Muscle of arm (tissue), 12 donors: Measurements from ENCODE around the gene ST14. TPM values are rescaled to one million over a fixed set of nuclear protein-coding genes. Genes with fewer than 3 reads are reported as not detected.

Experiments used
- DNase-seq: peaks from one replicate; pipeline ENCODE4 v3.0.0-alpha.2; 2013
- polyA plus RNA-seq, 12 donors: library from polyadenylated mRNA; unstranded; fragments of 120-200 nt; gene quantifications; one replicate each; pipeline ENCODE4 v1.2.1, GENCODE V29; 2013; ENCODE audit not compliant: insufficient read length in 12 of 12

The ST14 gene
- polyA plus RNA-seq, 12 donors, result 0.21 to 42.4 (median 0.59) TPM; not detected in 1

GRCh38 chr11:130131961-130132850 lies 27.4 kb upstream of the ST14 start:
- peak; percentile 72 for DNase-seq

- DNase-seq, result no peak
Observed at GRCh38 chr11:130133716-130134115, 25.9 kb upstream of the ST14 start.

- DNase-seq, result no peak
Observed at GRCh38 chr11:130136107-130136506, 23.5 kb upstream of the ST14 start.

GRCh38 chr11:130137999-130138398 lies 21.6 kb upstream of the ST14 start:
- no peak for DNase-seq

- DNase-seq, result no peak
Observed at GRCh38 chr11:130139401-130139800, 20.2 kb upstream of the ST14 start.

- DNase-seq, result no peak
Observed at GRCh38 chr11:130141561-130142341, 17.8 kb upstream of the ST14 start.

GRCh38 chr11:130144141-130144540 lies 15.4 kb upstream of the ST14 start:
- DNase-seq, result no peak

- DNase-seq, result peak; percentile 53
Observed at GRCh38 chr11:130144861-130145281, 14.7 kb upstream of the ST14 start.

- no peak for DNase-seq
Observed at GRCh38 chr11:130145311-130145812, 14.2 kb upstream of the ST14 start.

- DNase-seq, result no peak
Observed at GRCh38 chr11:130145975-130146776, 13.4 kb upstream of the ST14 start.

- DNase-seq, result no peak
Observed at GRCh38 chr11:130146796-130147195, 12.8 kb upstream of the ST14 start.

- no peak for DNase-seq
Observed at GRCh38 chr11:130148796-130149326, 10.7 kb upstream of the ST14 start.

GRCh38 chr11:130150790-130151189 lies 8.8 kb upstream of the ST14 start:
- DNase-seq, result no peak

- no peak for DNase-seq
Observed at GRCh38 chr11:130151196-130151595, 8.4 kb upstream of the ST14 start.

- no peak for DNase-seq
Observed at GRCh38 chr11:130156108-130157022, 3.2 kb upstream of the ST14 start.

GRCh38 chr11:130157101-130157500 lies 2.5 kb upstream of the ST14 start:
- DNase-seq, result no peak

- DNase-seq, result no peak
Observed at GRCh38 chr11:130157840-130158239, 1.7 kb upstream of the ST14 start.

GRCh38 chr11:130159139-130159538 lies 443 bp upstream of the ST14 start:
- no peak for DNase-seq

GRCh38 chr11:130160498-130161155 lies 1.0 kb downstream of the ST14 start:
- no peak for DNase-seq
